HL-60/S4 treated with phorbol 12-myristate 13-acetate at 8.2 ng/mL for 4 days and 3 days (cell line): ENCODE measurements around the gene UNC5A.

Experiments
- in situ Hi-C: fragments of 300-500 bp; cut with MboI; formaldehyde crosslinking; loops from 2 replicates; pipeline ENCODE4 v1.15.0; 2022; ENCODE audit warnings: low sequenced_read_pairs

Gene UNC5A

GRCh38 chr5:176844281-176844680, 33.9 kb downstream of the UNC5A start:
- in situ Hi-C loops = no loop called here

GRCh38 chr5:176844706-176845391, 34.5 kb downstream of the UNC5A start:
- in situ Hi-C loops = no loop called here

GRCh38 chr5:176845392-176845713, 35.0 kb downstream of the UNC5A start:
- in situ Hi-C loops = no loop called here

- in situ Hi-C loops = no loop called here
Observed at GRCh38 chr5:176846335-176847140, 36.2 kb downstream of the UNC5A start.

- in situ Hi-C loops = no loop called here
Observed at GRCh38 chr5:176847148-176847547, 36.8 kb downstream of the UNC5A start.

- in situ Hi-C loops = no loop called here
Observed at GRCh38 chr5:176847726-176848290, 37.4 kb downstream of the UNC5A start.

- in situ Hi-C loops = no loop called here
Observed at GRCh38 chr5:176848651-176849050, 38.3 kb downstream of the UNC5A start.

GRCh38 chr5:176849611-176850227, 39.4 kb downstream of the UNC5A start:
- in situ Hi-C loops = no loop called here

- in situ Hi-C loops = no loop called here
Observed at GRCh38 chr5:176850371-176851245, 40.2 kb downstream of the UNC5A start.

GRCh38 chr5:176851380-176851779, 41.0 kb downstream of the UNC5A start:
- in situ Hi-C loops = no loop called here

- in situ Hi-C loops = no loop called here
Observed at GRCh38 chr5:176851871-176852658, 41.7 kb downstream of the UNC5A start.

GRCh38 chr5:176853151-176853778, 42.9 kb downstream of the UNC5A start:
- in situ Hi-C loops = no loop called here

- in situ Hi-C loops = no loop called here
Observed at GRCh38 chr5:176854164-176854563, 43.8 kb downstream of the UNC5A start.

GRCh38 chr5:176855598-176855997, 45.2 kb downstream of the UNC5A start:
- in situ Hi-C loops = no loop called here

GRCh38 chr5:176856746-176857145, 46.4 kb downstream of the UNC5A start:
- in situ Hi-C loops = no loop called here

- in situ Hi-C loops = no loop called here
Observed at GRCh38 chr5:176857216-176857893, 47.0 kb downstream of the UNC5A start.

- in situ Hi-C loops = no loop called here
Observed at GRCh38 chr5:176857894-176858273, 47.5 kb downstream of the UNC5A start.

GRCh38 chr5:176859916-176860315, 49.6 kb downstream of the UNC5A start:
- in situ Hi-C loops = no loop called here

- in situ Hi-C loops = no loop called here
Observed at GRCh38 chr5:176860381-176860780, 50.0 kb downstream of the UNC5A start.
